Smooth muscle cell (in vitro differentiated cells): ENCODE data around the gene PNLIPRP2. TPM values are rescaled to one million over a fixed set of nuclear protein-coding genes. Genes with fewer than 3 reads are reported as not detected.

Source experiments
- DNase-seq: peaks from one replicate; lab custom pipeline; 2025; ENCODE audit not compliant: unreplicated experiment; lab: John Stamatoyannopoulos, UW
- H2AFZ ChIP-seq: fragments of 200-600 bp; sonication (generic); 2 replicates; pipeline ENCODE4 v1.6.0; 2016; ENCODE audit warnings: antibody characterized with exemption, low read depth, mild to moderate bottlenecking
- H3F3A ChIP-seq: fragments of 200-600 bp; sonication (generic); 2 replicates; pipeline ENCODE4 v1.6.0; 2017; ENCODE audit warnings: antibody characterized with exemption, low read depth
- H3K27ac ChIP-seq: fragments of 200-600 bp; sonication (generic); 2 replicates; pipeline ENCODE4 v1.5.1; 2016; ENCODE audit warnings: low read depth, mild to moderate bottlenecking
- H3K27me3 ChIP-seq: fragments of 200-600 bp; sonication (generic); 2 replicates; pipeline ENCODE4 v1.6.1; 2016; ENCODE audit warnings: low read depth, mild to moderate bottlenecking
- H3K36me3 ChIP-seq: fragments of 200-600 bp; sonication (generic); 2 replicates; pipeline ENCODE4 v1.5.1; 2016; ENCODE audit warnings: low read depth
- H3K4me1 ChIP-seq: fragments of 200-600 bp; sonication (generic); 2 replicates; pipeline ENCODE4 v1.5.1; 2016; ENCODE audit warnings: low read depth
- H3K4me2 ChIP-seq: fragments of 200-600 bp; sonication (generic); 2 replicates; pipeline ENCODE4 v1.6.0; 2016; ENCODE audit warnings: mild to moderate bottlenecking
- H3K4me3 ChIP-seq: fragments of 200-600 bp; sonication (generic); 2 replicates; pipeline ENCODE4 v1.5.1; 2016; ENCODE audit warnings: mild to moderate bottlenecking
- H3K79me2 ChIP-seq: fragments of 200-600 bp; sonication (generic); 2 replicates; pipeline ENCODE4 v1.6.0; 2016; ENCODE audit warnings: low read depth, mild to moderate bottlenecking
- H3K9ac ChIP-seq: fragments of 200-600 bp; sonication (generic); 2 replicates; pipeline ENCODE4 v1.6.0; 2016; ENCODE audit warnings: low read depth
- H3K9me3 ChIP-seq: fragments of 200-600 bp; sonication (generic); replicated peaks from 2 replicates; pipeline ENCODE4 v1.5.1; 2016; ENCODE audit warnings: low read depth
- H4K20me1 ChIP-seq: fragments of 200-600 bp; sonication (generic); 2 replicates; pipeline ENCODE4 v1.6.0; 2016; ENCODE audit warnings: low read depth
- CTCF ChIP-seq: fragments of 200-600 bp; sonication (generic); IDR thresholded peaks from 2 replicates; pipeline ENCODE4 v1.5.1; 2017; ENCODE audit warnings: borderline replicate concordance, mild to moderate bottlenecking, antibody characterized with exemption; ENCODE audit not compliant: insufficient read depth, poor library complexity, severe bottlenecking
- WGBS: methylation state at CpG from one replicate; pipeline ENCODE4 v1.1.7; 2016; ENCODE audit warnings: low lambda C conversion rate; 5-methylcytosine and 5-hydroxymethylcytosine counted together
- polyA plus RNA-seq: library from polyadenylated mRNA; unstranded; fragments of >200 nt; fragmentation: Nextera tagmentation; extraction: Ambion mirVana; gene quantifications from 2 replicates; pipeline ENCODE4 v1.2.1, GENCODE V29; 2016
- total RNA-seq: library from RNA; depleted of rRNA; stranded (reverse); fragments of >200 nt; gene quantifications from 2 replicates; pipeline ENCODE4 v1.2.3, GENCODE V29; 2014

PNLIPRP2 gene
- total and polyA plus RNA-seq, 2 experiments from 2014 or later = not detected

GRCh38 chr10:116593139-116593740, 27.5 kb upstream of the PNLIPRP2 start:
- WGBS = 86% methylated on average over 5 of the region's 5 CpGs
- Histone ChIP-seq H3K36me3 (no peaks in the 10 kb centered on the region), H4K20me1 (no peaks in the 10 kb centered on the region), H3K4me2 (no peak overlapping the region), H3K4me3 (no peak overlapping the region), H2AFZ (no peak overlapping the region), H3K9me3 (no peaks in the 10 kb centered on the region), H3F3A (no peaks in the 10 kb centered on the region), H3K27me3 (no peaks in the 10 kb centered on the region), H3K79me2 (no peaks in the 10 kb centered on the region), H3K4me1 (no peaks in the 10 kb centered on the region), H3K27ac (no peak overlapping the region), H3K9ac (no peak overlapping the region)
- no peak for TF ChIP-seq CTCF
- no peak for DNase-seq

GRCh38 chr10:116594525-116595035, 26.2 kb upstream of the PNLIPRP2 start:
- Histone ChIP-seq H3K27ac (no peak overlapping the region), H4K20me1 (no peaks in the 10 kb centered on the region), H3K4me3 (no peak overlapping the region), H3K9me3 (no peaks in the 10 kb centered on the region), H3K4me1 (no peaks in the 10 kb centered on the region), H2AFZ (no peak overlapping the region), H3K79me2 (no peaks in the 10 kb centered on the region), H3K9ac (no peak overlapping the region), H3K36me3 (no peaks in the 10 kb centered on the region), H3F3A (no peaks in the 10 kb centered on the region), H3K4me2 (no peak overlapping the region), H3K27me3 (no peaks in the 10 kb centered on the region)
- no peak for TF ChIP-seq CTCF
- DNase-seq = no peak
- WGBS = 94% methylated on average over 7 of the region's 7 CpGs

DNA sequence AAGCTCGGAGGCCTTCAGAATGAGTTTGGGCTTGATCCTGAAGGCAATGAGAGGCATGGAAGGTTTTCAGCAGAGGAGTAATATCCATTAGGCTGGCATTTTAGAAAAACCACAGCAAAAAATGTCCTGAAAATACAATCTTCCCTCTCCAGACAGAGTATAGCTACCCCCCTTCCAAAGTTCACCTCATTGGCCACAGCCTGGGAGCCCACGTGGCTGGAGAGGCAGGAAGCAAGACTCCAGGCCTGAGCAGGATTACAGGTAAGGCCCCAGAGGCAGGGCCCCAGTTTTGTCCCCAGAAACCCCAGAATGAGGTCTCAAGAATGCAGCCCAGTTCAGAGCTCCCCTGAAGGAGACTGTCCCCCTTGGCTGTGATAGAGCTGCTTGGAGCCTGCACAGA, 24.7 kb upstream of the PNLIPRP2 start:
- no peak overlapping the region for H2AFZ ChIP-seq
- H3K4me2 ChIP-seq = no peak overlapping the region
- no peak for TF ChIP-seq CTCF
- no peaks in the 10 kb centered on the region for H4K20me1 ChIP-seq
- peaks cover 13% of the 10 kb centered on the region for H3K27me3 ChIP-seq
- no peak overlapping the region for H3K4me3 ChIP-seq
- no peak overlapping the region for H3K9ac ChIP-seq
- no peak for DNase-seq
- H3K36me3 ChIP-seq = no peaks in the 10 kb centered on the region
- no peaks in the 10 kb centered on the region for H3K9me3 ChIP-seq
- no peaks in the 10 kb centered on the region for H3K79me2 ChIP-seq
- 74% methylated on average over 2 of the region's 2 CpGs for WGBS
- no peaks in the 10 kb centered on the region for H3K4me1 ChIP-seq
- H3K27ac ChIP-seq = no peak overlapping the region
- H3F3A ChIP-seq = no peaks in the 10 kb centered on the region

DNA sequence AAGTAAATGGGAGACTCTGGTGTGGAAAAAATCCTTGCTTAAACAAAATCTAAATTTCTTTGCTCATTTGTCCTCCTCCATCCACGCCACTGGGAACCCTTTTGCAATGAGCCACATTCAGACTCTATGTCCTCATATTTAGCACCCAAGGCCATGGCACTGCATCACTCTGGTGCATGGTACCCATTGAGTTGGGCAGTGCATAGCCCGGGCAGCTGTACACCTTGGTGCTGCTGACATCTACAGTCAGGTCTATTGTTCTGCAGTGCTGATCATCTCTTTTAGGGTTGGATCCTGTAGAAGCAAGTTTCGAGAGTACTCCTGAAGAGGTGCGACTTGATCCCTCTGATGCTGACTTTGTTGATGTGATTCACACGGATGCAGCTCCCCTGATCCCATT, 23.2 kb upstream of the PNLIPRP2 start:
- no peak for TF ChIP-seq CTCF
- DNase-seq = no peak
- Histone ChIP-seq H3K36me3 (no peaks in the 10 kb centered on the region), H2AFZ (no peak overlapping the region), H3K9me3 (no peaks in the 10 kb centered on the region), H3F3A (no peaks in the 10 kb centered on the region), H3K4me3 (no peak overlapping the region), H3K9ac (no peak overlapping the region), H3K4me2 (no peak overlapping the region), H3K27me3 (peaks cover 18% of the 10 kb centered on the region), H3K79me2 (no peaks in the 10 kb centered on the region), H3K27ac (no peak overlapping the region), H3K4me1 (no peaks in the 10 kb centered on the region), H4K20me1 (no peaks in the 10 kb centered on the region)
- WGBS = 71% methylated on average over 5 of the region's 5 CpGs
